HG03432 (cell line): ENCODE measurements around the gene TNFRSF1B.

Experiments used
- ATAC-seq: cut with Tn5 transposase; IDR thresholded peaks from one replicate; pipeline ENCODE4 v1.9.1; 2021; ENCODE audit warnings: mild to moderate bottlenecking, moderate library complexity; ENCODE audit not compliant: unreplicated experiment

TNFRSF1B gene

GRCh38 chr1:12141163-12141850 is 25.5 kb upstream of the TNFRSF1B start:
- ATAC-seq = no peak

- ATAC-seq = no peak
Observed at GRCh38 chr1:12142141-12142823, 24.5 kb upstream of the TNFRSF1B start.

- no peak for ATAC-seq
Observed at GRCh38 chr1:12142891-12143630, 23.7 kb upstream of the TNFRSF1B start.

GRCh38 chr1:12143631-12144155 is 23.1 kb upstream of the TNFRSF1B start:
- ATAC-seq = no peak

- ATAC-seq = no peak
Observed at GRCh38 chr1:12144236-12144635, 22.6 kb upstream of the TNFRSF1B start.

- ATAC-seq = no peak
Observed at GRCh38 chr1:12144969-12145368, 21.8 kb upstream of the TNFRSF1B start.

- no peak for ATAC-seq
Observed at GRCh38 chr1:12145616-12146342, 21.0 kb upstream of the TNFRSF1B start.

- ATAC-seq = no peak
Observed at GRCh38 chr1:12146343-12147112, 20.3 kb upstream of the TNFRSF1B start.

- no peak for ATAC-seq
Observed at GRCh38 chr1:12147201-12147701, 19.5 kb upstream of the TNFRSF1B start.

GRCh38 chr1:12148160-12148957 is 18.4 kb upstream of the TNFRSF1B start:
- no peak for ATAC-seq

GRCh38 chr1:12148958-12149790 is 17.6 kb upstream of the TNFRSF1B start:
- ATAC-seq = no peak

- ATAC-seq = no peak
Observed at GRCh38 chr1:12149791-12150175, 17.0 kb upstream of the TNFRSF1B start.

GRCh38 chr1:12150456-12151200 is 16.2 kb upstream of the TNFRSF1B start:
- no peak for ATAC-seq

- ATAC-seq = no peak
Observed at GRCh38 chr1:12151465-12151864, 15.3 kb upstream of the TNFRSF1B start.

GRCh38 chr1:12152113-12152891 is 14.5 kb upstream of the TNFRSF1B start:
- ATAC-seq = peak; percentile 62

- peak; percentile 28 for ATAC-seq
Observed at GRCh38 chr1:12153181-12153785, 13.5 kb upstream of the TNFRSF1B start.
